Stimulated activated CD8-positive, alpha-beta memory T cell treated with anti-CD3 and anti-CD28 coated beads, Interleukin-12 subunit alpha, Interleukin-12 subunit beta, amount 100 ng/mL, for 4 hours (primary cell): ENCODE results near the gene DIAPH2.

Source experiments
- DNase-seq: peaks from one replicate; pipeline ENCODE4 v3.0.0-alpha.2; 2020; ENCODE audit warnings: low read depth

The DIAPH2 gene

DNA sequence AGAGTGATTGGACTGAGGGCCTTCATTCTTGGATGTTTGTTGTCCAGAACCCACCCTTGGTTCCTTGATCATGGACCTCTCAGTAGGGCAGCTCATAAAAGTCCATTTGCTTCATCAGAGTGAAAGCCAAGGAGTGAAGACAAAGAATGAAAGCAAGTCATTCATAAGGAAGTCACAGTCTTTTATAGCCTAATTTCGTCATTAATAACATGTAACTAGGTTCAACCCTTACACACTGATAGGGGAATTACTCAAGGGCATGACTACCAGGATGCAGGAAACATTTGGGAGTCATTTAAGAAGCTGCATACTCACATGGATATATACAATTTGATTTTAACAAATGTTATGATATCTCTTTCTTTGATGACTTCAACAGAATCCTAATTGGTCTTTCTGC, 294.3 kb downstream of the DIAPH2 start:
- no peak for DNase-seq

DNA sequence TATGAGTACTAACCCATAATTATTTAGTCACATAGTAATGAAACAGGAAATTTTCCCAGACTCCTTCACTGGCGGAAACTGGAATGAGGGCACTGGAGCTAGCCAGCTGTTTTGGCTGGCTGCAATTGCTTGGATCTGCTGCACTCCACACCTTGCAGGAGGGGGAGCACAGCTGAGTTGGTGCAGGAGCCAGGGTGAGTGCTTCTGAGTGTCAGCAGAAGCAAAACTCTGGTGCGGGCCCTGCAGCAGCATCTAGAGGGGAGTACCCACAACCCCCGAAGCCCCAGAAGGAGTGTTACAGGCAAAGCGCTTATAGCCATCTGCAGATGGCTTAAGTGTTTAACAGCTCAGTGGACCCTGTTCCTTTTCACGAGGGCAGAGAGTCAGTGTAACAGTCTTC, 295.1 kb downstream of the DIAPH2 start:
- no peak for DNase-seq

DNA sequence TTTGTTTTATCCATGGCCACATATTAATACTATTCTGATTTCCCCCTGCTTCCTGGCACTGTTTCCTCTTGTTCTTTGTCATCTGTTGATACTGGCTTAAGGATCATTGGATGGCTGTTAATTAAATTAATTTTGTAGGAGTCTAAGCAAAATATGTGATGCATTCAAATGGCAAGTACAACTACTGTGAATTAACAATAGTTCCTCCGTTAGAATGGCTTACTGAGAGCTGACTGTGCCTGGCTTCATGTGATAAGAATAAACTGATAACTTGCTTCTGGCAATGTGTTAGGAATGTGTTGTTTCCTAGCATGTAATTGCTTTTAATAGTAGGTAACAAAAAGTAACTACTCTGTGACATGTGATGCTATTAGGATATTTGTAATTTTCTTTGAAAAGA, 297.5 kb downstream of the DIAPH2 start:
- DNase-seq = no peak

DNA sequence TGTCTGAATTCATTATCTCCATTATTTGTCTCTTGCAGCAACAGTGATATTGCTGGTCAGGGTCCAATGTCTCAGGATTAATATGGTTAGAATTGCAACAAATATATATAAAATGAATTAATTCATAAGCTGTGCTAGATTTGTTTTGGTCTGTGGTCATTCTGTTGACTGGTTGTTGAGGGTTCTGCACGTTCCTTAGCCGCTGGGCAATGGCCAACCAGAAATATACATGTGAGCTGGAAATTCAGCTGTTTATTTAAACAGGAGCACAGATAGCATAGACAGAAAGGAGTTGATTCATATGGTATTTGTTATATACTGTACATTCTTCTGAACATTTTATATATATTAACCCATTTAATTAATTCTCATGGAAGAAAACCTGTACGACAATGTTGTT, 299.9 kb downstream of the DIAPH2 start:
- DNase-seq = no peak

DNA sequence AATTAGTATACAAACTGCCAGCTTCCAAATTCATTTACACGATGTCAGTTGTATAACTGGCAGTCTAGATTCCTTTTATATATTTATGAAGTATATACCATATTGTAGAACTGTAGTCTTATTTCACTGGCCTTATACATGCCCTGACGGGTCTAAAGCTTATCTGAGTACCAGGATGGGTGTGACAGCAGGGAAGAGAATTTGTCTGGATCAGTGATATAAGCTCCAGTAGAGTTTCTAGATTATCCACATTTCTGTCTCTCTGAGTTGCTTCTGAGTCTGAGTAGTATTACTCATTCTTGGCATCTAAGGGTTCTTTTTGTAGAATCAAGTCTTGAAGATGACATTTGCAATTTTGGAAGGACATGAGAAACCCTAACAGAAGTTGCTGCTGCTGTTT, 300.4 kb downstream of the DIAPH2 start:
- DNase-seq = no peak

DNA sequence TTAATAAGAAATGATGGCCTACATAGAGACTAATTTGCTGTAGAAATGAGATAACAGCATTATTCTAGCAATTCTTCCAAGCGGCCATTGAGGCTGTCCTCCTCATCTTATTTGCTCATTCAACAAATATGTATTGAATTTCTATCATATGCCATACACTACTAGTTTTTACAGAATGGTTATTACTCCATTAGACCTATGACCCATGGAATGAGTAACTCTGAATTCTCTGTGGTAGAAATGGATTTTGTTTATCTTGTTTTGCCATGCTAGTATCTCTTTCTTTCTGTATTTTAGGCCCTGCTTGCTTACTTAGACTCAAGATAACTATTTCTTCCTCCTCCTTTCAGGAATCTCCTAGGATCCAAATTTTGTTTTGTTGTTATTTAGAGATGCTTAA, 302.6 kb downstream of the DIAPH2 start:
- DNase-seq = no peak

DNA sequence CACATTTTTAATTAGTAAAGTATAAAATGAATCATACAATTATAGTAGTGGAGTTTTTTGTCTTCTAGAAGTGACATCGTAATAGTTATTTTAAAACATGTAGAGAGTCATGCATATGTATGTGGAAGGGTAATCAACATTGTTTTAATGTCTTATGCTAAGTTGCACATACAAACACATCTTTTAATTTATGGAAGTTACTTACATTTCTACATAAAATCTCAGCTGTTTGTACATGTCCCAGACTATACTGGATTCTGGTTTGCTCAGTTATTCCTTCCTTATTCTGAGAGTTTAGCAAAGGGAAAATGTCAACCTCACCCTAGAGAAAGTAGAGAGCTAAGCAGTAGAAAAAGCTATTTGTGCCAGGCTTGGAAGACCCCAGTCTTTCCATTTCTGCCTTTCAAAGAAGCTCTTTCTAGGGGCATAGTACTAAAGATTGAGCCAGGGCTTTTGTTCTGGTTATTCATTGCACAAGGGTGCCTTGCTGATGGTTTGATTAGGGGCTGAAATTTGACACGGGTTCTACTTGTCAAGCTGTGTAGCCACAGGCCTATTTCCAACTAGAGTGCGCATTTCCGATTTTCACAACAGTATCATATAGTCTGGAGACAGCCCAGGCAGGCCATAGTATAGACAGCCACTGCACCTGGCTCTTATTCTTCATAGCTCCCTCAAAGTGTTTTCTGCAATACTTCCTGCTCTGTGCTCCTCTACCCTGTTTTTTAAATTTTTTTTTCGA, 305.4 kb downstream of the DIAPH2 start:
- no peak for DNase-seq

DNA sequence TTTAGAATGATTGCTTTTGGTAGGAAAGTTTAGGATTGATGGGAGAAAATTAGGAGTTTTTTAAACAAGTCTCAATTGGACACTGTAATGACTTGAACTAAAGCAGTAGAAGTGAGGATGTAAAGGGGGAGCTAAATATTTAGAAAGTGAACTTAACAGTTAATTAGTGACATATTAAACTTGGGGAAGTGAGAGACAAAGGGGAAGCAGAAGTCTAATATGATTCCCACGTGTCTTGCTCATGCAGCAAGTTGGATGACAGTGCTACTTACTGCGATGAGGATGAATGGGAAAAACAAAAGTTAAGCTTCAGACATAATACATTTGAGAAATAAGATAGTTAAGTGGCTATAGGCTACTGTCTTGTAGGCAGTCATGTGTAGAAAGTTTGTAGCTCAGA, 309.5 kb downstream of the DIAPH2 start:
- DNase-seq = no peak

DNA sequence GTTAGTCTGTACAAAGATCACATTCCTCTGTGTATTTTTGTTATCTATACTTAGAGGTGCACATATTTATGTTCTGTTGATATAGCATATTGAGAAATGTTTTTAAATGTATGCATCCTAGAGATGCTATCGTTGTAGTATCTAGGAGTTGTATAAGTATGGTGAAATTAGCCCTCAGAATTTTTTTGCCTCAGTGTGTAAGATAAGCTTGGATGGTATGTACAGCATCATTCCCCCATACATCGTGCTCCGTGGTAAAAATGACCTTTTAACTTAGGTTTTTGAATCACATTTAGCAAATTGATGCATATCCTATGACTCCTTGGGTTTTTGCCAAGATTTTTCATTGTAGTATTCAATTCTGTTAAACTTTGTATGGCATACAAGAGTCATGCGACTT, 312.6 kb downstream of the DIAPH2 start:
- no peak for DNase-seq

DNA sequence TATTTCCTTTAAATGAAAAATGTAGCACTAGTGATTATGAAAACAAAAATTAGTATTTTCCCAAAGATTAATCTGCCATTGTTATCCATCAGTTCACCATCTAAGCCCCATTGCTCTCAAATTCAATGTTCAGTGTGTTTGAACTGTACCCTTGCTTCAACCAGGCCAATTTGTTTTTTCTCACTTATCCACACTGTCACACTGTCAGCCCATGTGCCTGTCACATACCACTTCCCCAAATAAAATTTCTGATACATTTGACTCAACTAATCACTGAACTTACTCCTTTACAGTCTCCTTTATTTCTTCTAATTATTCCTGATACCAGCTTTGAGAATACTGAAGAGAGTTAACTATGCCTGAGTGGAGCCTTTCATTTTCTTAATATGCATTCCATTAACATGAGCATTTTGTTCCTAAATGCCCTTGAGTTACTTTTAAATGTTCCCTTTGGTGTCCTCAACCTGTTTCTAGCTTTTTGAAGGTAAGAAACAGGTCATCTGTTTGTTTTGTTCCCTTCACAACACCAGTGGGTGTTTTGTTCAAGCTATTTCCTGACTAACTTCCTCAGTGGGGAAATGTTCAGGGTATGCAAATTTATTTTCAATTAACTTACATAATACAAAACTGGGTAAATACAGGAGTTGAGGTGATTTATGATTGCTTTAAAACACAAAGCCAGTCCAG, 316.2 kb downstream of the DIAPH2 start:
- no peak for DNase-seq

DNA sequence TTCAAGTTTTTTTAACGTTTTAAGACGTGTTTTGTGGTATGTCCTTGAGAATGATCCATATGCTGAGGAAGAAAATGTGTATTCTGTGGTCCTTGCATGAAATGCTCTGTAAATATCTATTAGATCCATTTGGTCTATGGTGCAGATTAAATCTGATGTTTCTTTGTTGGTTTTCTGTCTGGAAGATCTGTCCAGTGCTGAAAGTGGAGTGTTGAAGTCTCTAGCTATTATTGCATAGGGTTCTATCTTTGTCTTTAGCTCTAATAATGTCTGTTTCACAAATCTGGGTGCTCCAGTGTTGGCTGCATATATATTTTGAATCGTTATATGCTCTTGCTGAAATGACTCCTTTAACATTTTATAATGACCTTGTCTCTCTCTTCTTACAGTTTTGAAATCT, 321.5 kb downstream of the DIAPH2 start:
- no peak for DNase-seq

DNA sequence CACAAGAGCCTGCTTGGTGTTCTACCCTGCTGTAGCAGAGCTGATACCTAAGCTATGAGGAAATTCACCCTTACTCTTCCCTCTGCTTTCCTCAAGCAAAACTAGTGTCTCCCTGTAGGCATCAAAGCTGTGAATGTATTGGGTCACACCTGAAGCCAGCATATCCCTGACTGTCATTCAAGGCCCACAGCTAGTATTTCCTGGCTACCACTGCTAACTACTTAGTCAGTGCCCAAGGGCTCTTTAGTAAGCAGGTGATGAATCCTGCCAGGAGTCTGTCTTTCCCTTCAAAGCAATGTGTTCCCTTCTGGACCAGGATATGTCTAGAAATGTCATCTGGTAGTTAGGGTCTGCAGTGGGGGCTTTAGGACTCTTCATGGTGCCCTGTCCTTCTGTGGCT, 324.7 kb downstream of the DIAPH2 start:
- DNase-seq = no peak

DNA sequence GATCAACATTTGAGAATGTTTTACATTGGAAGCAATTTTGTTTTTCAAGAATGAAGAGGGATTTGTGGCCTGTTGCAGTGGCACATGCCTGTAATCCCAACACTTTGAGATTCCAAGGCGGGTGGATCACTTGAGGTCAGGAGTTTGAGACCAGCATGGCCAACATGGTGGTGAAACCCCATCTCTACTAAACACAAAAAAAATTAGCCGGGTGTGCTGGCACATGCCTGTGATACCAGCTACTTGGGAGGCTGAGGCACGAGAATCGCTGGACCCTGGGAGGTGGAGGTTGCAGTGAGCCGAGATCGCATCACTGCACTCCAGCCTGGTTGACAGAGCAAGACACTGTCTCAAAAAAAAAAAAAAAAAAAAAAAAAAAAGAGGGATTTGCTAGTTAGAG, 326.9 kb downstream of the DIAPH2 start:
- DNase-seq = no peak

DNA sequence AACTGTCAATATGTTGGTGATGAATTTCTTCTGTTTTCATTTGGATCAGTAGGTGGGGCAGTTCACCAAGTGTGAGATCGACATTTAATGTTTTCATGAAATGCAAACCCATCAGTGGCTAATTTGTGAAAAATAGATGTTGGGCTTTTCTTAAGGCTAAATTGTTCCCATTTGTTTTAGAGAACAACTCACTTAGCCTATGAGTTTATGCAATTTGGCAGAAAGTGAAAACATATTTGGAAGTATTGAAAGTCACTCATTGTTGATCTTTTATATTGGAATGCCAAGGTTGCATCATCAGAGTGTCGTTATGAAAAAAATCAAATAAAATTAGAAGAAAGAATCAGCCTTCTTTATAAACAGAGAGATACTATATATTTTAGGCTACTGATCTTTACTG, 331.5 kb downstream of the DIAPH2 start:
- no peak for DNase-seq

DNA sequence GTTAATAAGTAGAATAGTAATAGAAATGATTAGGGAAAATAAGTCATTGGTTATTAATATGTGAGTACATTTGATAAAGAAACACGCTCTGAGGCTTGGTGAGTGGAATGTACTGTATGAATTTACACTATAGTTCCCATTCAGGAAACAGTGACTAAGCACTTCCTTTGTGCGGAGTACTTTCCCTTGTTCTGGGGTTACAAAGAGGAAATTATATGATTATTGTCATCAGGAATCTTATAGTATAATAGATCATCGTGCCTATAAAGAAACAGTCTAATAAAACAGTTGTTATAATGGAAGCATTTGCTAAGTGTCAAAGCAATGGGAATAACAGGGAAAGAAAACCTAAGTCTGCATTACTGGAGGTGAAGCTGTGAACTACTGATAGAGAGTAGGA, 337.0 kb downstream of the DIAPH2 start:
- no peak for DNase-seq

DNA sequence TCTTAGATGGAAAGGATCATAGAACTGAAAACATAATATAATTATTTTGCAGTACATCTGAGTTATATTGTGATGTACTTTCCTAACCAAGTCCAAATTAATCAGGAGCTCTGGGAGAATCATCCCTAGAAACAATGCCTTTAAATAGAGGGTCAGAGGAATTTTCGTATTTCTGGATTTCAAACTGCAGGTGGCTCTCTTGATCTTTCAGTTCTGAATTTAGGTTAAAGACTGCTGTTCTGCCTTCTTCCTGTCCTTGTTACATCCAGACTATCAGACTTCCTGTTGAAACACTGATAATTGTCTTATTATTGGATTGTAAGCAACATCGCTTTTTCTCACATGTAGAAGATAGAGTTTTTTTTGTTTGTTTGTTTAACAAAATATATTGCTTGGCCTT, 341.8 kb downstream of the DIAPH2 start:
- no peak for DNase-seq

DNA sequence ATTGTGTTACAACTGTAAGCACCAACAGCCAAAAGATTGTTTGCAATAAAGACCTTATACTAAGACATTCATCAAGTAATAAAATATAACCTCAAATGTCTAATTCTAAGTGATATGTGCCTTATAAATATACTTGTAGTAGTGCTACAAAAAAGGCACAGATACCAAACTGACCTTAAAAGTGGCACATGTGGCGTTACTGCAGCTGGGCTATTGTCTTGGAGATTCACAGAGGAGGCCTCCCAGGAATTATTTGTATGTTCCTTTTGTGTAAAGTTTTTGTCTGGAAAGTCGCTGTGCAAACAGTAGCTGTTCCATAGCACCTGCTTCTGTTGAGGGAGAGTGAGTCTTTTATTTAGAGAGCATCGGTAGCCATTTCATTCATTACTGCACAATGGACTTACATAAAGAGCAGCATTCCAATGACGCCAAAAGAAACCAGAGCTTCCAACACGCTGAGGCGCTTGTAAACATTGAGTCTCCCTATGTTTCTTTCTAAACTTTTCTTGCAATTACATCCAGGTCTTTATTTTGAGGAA, 342.8 kb downstream of the DIAPH2 start:
- no peak for DNase-seq

DNA sequence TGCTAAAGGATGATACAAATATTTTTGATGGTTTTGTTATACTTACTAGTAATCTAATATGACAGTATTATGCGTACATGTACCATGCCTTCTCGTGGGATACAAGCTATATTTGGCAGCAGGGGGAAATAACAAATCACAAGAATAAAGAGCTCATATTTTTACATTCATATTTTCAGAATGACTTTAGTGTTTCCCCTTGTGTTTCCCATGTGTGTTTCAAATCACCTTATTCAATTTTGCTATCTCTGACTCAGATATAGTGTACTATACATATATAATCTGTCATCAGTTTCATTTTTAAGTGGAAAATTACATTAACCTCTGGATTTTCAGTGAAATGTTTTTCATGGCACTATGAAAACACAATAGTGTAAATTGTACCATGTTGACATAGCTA, 345.8 kb downstream of the DIAPH2 start:
- no peak for DNase-seq

DNA sequence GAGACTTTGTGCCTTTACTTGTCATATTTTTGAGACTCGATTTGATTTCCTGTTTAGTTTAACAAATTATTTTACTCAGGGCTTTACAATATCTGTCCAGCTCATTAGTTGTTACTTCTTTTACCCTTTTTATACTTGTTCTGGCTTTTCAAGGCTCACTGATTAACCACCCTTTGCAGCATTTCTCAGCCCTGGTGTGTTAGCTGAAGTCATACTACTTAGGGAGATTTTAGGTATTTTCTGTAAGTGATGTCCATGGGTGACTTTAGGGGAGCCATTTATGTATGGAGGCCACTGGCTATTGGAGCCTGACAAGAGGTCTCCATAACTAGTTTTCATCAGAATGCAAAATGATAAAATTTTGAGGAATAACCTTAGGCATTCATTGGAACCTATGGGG, 346.3 kb downstream of the DIAPH2 start:
- no peak for DNase-seq

DNA sequence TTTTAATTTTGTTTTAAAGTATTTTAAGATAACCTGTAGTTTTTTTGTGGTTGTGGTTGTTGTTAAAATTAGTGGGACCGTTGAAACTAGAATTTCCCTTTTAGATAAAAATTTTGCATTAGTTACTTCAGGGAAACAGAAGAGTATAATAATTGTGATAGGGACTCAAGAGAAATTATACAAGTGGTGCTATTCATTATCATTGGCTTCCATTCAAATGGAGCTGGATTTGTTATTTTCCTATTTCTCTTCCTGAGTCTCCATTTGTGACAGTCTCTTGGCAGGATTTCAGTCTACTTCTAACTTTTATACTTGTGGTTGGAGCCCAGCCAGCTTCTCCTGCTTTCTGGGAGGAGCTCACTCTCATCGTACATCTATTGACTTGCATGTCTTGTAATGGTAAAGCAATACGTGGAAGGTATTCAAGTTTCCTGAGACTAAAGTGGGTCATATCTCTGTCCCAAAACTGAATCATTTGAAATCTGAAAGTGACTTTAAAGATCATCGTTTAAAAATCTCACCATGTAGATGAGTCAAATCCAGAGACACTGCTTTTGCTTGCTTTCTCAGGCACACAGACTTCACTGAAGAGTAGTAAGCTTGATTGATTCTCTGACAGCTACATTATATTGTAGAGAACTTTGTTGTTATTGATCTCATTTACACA, 354.9 kb downstream of the DIAPH2 start:
- no peak for DNase-seq

DNA sequence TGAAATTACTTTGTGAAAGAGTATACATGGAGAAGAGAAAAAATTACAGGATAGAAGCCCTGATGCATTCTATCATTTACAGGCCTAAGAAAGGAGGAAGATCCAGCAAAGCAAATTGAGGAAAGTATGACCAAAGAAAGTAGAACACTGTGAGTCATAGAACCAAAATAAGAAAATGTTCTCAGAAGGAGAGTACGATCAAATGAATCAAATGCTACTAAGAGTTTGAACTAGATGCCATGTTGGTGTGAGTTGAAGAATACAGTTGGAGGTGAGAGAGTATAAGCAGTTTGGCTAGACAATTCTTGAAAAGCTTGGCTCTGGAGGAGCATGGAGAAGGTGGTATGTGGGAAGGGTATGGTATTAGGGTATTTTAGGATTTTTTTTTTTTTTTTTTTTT, 360.8 kb downstream of the DIAPH2 start:
- DNase-seq = no peak

DNA sequence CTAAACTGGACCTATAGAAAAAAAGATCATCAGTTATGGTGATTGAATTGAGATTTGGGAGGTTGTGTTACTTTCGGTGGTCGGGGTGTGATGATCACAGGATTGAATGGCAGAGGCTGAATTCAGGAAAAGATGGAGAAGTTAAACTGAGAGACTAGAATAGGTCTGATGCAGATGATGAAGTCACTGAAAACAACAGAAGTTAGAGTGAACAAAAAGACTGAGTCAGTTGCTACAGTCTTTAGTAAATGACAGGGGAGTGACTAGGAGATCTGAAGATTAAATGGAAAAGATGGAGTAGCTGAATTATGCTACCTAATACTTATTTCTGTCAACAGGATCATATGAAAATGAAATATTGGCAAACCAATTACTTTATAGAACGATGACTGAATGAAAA, 362.2 kb downstream of the DIAPH2 start:
- DNase-seq = no peak

DNA sequence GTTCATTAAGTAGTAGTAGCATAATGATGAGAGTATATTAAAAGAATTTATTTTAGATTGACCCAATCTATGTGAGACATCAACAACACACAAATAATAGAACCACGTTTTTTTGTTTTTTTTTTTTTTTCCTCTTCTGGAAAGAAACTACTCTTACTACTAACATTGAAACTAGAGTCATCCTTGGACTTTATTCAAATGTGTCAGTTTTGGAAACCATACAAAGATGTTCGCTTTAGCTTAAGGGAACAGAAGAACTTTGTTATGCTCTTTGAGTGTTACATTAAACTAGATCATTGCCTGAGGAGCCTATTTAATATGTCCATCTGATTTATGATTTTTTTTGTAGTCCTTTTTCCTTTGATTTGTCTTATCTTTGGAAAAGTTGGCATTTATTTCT, 365.8 kb downstream of the DIAPH2 start:
- DNase-seq = no peak
